ENCODE results near the gene SMURF2. TPM values are rescaled to one million over a fixed set of nuclear protein-coding genes. Genes with fewer than 3 reads are reported as not detected.

Gene SMURF2
- total RNA-seq, 1 experiment from 2014 or later, result 35.3 TPM

GRCh38 chr17:64496348-64496785 lies 165.7 kb downstream of the SMURF2 start:
- Histone ChIP-seq H3K79me2 (ENCODE audit: insufficient read depth, low read length) (peaks cover 6% of the 10 kb centered on the region; the same call in 1 of the 2 replicates), H3K4ac (ENCODE audit: low read depth, low read length) (no peak overlapping the region), H4K20me1 (ENCODE audit: control insufficient read depth, insufficient read depth, insufficient read length) (no peaks in the 10 kb centered on the region), H2BK20ac (ENCODE audit: low read depth, low read length, poor library complexity, severe bottlenecking) (no peak overlapping the region), H3K4me1 (ENCODE audit: insufficient read depth, low read length) (no peaks in the 10 kb centered on the region; the same call in 1 of the 2 replicates), H4K5ac (ENCODE audit: insufficient read length, low read depth, low read length) (no peak overlapping the region), H3K79me1 (ENCODE audit: insufficient read depth, low read depth, low read length, poor library complexity, severe bottlenecking) (peaks cover 2% of the 10 kb centered on the region), H3K23me2 (ENCODE audit: insufficient read length, low read depth, low read length, poor library complexity, severe bottlenecking) (peaks cover 15% of the 10 kb centered on the region), H3K27ac (ENCODE audit: insufficient read length, low read depth, low read length) (no peak overlapping the region), H2BK12ac (ENCODE audit: insufficient read length, low read depth, low read length) (no peak overlapping the region), H3K18ac (ENCODE audit: insufficient read length, low read depth, low read length) (no peak overlapping the region), H3K9me3 (ENCODE audit: control insufficient read depth, low read depth, low read length) (no peaks in the 10 kb centered on the region), H2BK120ac (ENCODE audit: low read depth, low read length, poor library complexity, severe bottlenecking) (no peak overlapping the region), H4K91ac (ENCODE audit: insufficient read length, low read depth, low read length) (no peak overlapping the region), H3K9ac (ENCODE audit: extremely low read depth, insufficient read length, low read length) (peak overlapping the region; percentile 77), H2AFZ (ENCODE audit: low read length) (no peak overlapping the region), H4K8ac (replicated peaks; ENCODE audit: insufficient read length, low read depth, low read length) (no peak overlapping the region), H3K27me3 (ENCODE audit: insufficient read depth, low read length) (no peaks in the 10 kb centered on the region), H3K4me2 (ENCODE audit: insufficient read depth, insufficient read length, low read length) (peak overlapping the region; percentile 87), H3K14ac (ENCODE audit: insufficient read depth, low read length) (no peak overlapping the region; the same call in 1 of the 2 replicates), H3K23ac (ENCODE audit: insufficient read length, low read depth, low read length) (no peak overlapping the region), H3K56ac (ENCODE audit: insufficient read length, low read depth, low read length) (no peak overlapping the region), H2BK15ac (ENCODE audit: low read depth, low read length) (no peak overlapping the region), H3T11ph (ENCODE audit: low read length) (no peak overlapping the region), H2BK5ac (ENCODE audit: insufficient read length, low read length) (no peak overlapping the region), H2AK5ac (ENCODE audit: insufficient read length, low read length) (no peak overlapping the region)
- Mint-ChIP-seq H3K36me3 (ENCODE audit: insufficient read depth in 1 of 3, low read depth in 3 of 3) (peaks cover 43 to 68% (median 60%) of the 10 kb centered on the region in 3 experiments), H3K4me3 (peak overlapping the region; percentile 99), H3K9me3 (peaks cover 0 to 6% of the 10 kb centered on the region in 2 experiments; a peak in 4 of 5 replicates), H3K27me3 (ENCODE audit: low read depth) (peaks cover 3% of the 10 kb centered on the region), H3K4me1 (peaks cover 44 to 51% of the 10 kb centered on the region in 2 experiments), H3K27ac (peak overlapping the region; percentile 89 to 99 (median 98); a peak in 5 of 7 replicates)
- no peak for TF ChIP-seq CTCF (conservative IDR thresholded peaks at IDR 0.05)
- WGBS (ENCODE audit: extremely low coverage, insufficient read length, low lambda C conversion rate), result no CpG with 5 or more reads among the region's 20 CpGs
- DNase-seq, result no peak

Small RNA genes lying within 50 kb of the gene (microRNA-seq; reads per million reads assigned to microRNA genes)
- gene MIR3064 (ENCODE audit: borderline microRNAs expressed), result 0.70 reads per million
- gene MIR5047 (ENCODE audit: borderline microRNAs expressed), result not detected

Other genes with a start within 250 kb of the SMURF2 start
- gene MILR1, start 213.2 kb downstream of the SMURF2 start, total RNA-seq (2021), result not detected in 2 replicates
- gene POLG2, start 165.3 kb downstream of the SMURF2 start, total RNA-seq (2021), result 33.0 and 35.5 TPM in 2 replicates
- 864 and 869 TPM in 2 replicates for gene DDX5, start 156.0 kb downstream of the SMURF2 start, total RNA-seq (2021)
- 61.9 and 67.3 TPM in 2 replicates for gene CEP95, start 155.3 kb downstream of the SMURF2 start, total RNA-seq (2021)